Measurements from ENCODE around the gene DYRK1B. TPM values are rescaled to one million over a fixed set of nuclear protein-coding genes. Genes with fewer than 3 reads are reported as not detected.
"Not testable (repeated sequence)": the region's sequence is repeated elsewhere in the genome, so short reads cannot be mapped to it uniquely, and the experiment has no call there.

Gene DYRK1B
- total and polyA plus RNA-seq, 2 experiments from 2014 or later = 6.5 to 8.6 TPM

- H2AFZ ChIP-seq; H3K79me2 ChIP-seq (replicated peaks; ENCODE audit: insufficient read depth); H3K27me3 Mint-ChIP-seq (ENCODE audit: insufficient read depth, low read depth, poor library complexity); H3K27me3 ChIP-seq (ENCODE audit: insufficient read depth); H3K36me3 ChIP-seq (ENCODE audit: insufficient read depth); H3K4me2 ChIP-seq; H3K4me3 Mint-ChIP-seq; H3K9me3 Mint-ChIP-seq; H3K4me3 ChIP-seq; H3K36me3 Mint-ChIP-seq (ENCODE audit: low read depth); H3K27ac ChIP-seq (ENCODE audit: low read depth); H4K20me1 ChIP-seq (replicated peaks; ENCODE audit: insufficient read depth); H3K4me1 ChIP-seq (ENCODE audit: insufficient read depth); H3K4me1 Mint-ChIP-seq; H3F3A ChIP-seq (replicated peaks; ENCODE audit: low read depth); H3K9me2 ChIP-seq (ENCODE audit: insufficient read depth); H3K27ac Mint-ChIP-seq: not testable (repeated sequence)
- peak; percentile 40 to 72 for TF ChIP-seq CTCF (conservative IDR thresholded peaks at IDR 0.05; ENCODE audit: low read depth in 2 of 2)
- ATAC-seq = peak; percentile 92
- DNase-seq (ENCODE audit: low spot score) = peak; percentile 87
Observed at GRCh38 chr19:39881495-39882110, 47.6 kb upstream of the DYRK1B start.

DNA sequence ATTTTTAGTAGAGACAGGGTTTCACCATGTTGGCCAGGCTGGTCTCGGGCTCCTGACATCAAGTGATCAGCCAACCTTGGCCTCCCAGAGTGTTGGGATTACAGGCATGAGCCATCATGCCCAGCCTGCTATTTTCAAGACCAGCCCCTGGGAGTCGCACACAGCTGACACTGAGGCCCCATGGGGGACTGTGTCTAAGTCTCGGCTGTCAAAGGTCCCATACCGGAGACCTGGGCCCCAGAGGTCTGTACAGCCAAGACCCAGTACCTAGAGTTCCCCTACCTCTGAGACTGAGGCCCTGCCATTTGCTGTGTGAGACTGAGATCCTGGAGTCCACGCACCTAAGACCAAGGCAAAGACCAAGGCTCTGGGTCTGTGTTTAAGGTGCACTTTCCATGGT, 46.3 kb upstream of the DYRK1B start:
- H3K4me1 ChIP-seq (ENCODE audit: insufficient read depth); H3K27me3 Mint-ChIP-seq (ENCODE audit: insufficient read depth, low read depth, poor library complexity): not testable (repeated sequence)

DNA sequence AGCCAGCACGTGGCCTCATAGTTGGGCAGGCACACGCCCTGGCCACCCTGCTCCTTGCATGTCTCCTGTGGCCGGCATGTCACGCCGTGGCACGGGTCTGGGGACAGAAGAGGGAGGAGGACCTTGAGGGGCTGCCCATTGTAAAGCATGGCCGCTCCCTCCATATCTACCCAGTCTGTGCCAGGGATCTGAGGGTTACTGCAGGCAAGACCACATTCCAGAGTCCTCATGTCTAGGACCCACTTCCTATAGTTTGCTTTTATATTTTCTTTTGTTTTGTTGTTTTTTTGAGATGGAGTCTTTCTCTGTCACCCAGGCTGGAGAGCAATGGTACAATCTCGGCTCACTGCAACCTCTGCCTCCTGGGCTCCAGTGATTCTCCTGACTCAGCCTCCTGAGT, 45.8 kb upstream of the DYRK1B start:
- H3K4me1 Mint-ChIP-seq; DNase-seq (ENCODE audit: low spot score); H3K4me1 ChIP-seq (ENCODE audit: insufficient read depth); H3K4me3 ChIP-seq; H3K4me2 ChIP-seq; H3K36me3 Mint-ChIP-seq (ENCODE audit: low read depth); H3K27me3 Mint-ChIP-seq (ENCODE audit: insufficient read depth, low read depth, poor library complexity); H3K27me3 ChIP-seq (ENCODE audit: insufficient read depth); H2AFZ ChIP-seq; H3K9me3 Mint-ChIP-seq; H4K20me1 ChIP-seq (replicated peaks; ENCODE audit: insufficient read depth); H3K79me2 ChIP-seq (replicated peaks; ENCODE audit: insufficient read depth); H3K4me3 Mint-ChIP-seq; H3F3A ChIP-seq (replicated peaks; ENCODE audit: low read depth); ATAC-seq; H3K27ac Mint-ChIP-seq; H3K9me2 ChIP-seq (ENCODE audit: insufficient read depth); H3K27ac ChIP-seq (ENCODE audit: low read depth); H3K36me3 ChIP-seq (ENCODE audit: insufficient read depth): not testable (repeated sequence)

More for the DNA sequence above, 46.3 kb upstream of the DYRK1B start:
- H3K4me1 Mint-ChIP-seq; H3K4me2 ChIP-seq; ATAC-seq; H4K20me1 ChIP-seq (replicated peaks; ENCODE audit: insufficient read depth); H2AFZ ChIP-seq; H3K36me3 ChIP-seq (ENCODE audit: insufficient read depth); H3K27ac Mint-ChIP-seq; H3K27me3 ChIP-seq (ENCODE audit: insufficient read depth); H3K4me3 Mint-ChIP-seq; DNase-seq (ENCODE audit: low spot score); H3F3A ChIP-seq (replicated peaks; ENCODE audit: low read depth); H3K4me3 ChIP-seq; H3K36me3 Mint-ChIP-seq (ENCODE audit: low read depth); H3K79me2 ChIP-seq (replicated peaks; ENCODE audit: insufficient read depth); H3K9me2 ChIP-seq (ENCODE audit: insufficient read depth); H3K27ac ChIP-seq (ENCODE audit: low read depth); H3K9me3 Mint-ChIP-seq: not testable (repeated sequence)

GRCh38 chr19:39878866-39879265, 44.9 kb upstream of the DYRK1B start:
- H3K4me2 ChIP-seq; H3K9me3 Mint-ChIP-seq; H3F3A ChIP-seq (replicated peaks; ENCODE audit: low read depth); DNase-seq (ENCODE audit: low spot score); ATAC-seq; H3K27me3 Mint-ChIP-seq (ENCODE audit: insufficient read depth, low read depth, poor library complexity); H3K4me1 Mint-ChIP-seq; H3K9me2 ChIP-seq (ENCODE audit: insufficient read depth); H3K36me3 ChIP-seq (ENCODE audit: insufficient read depth); H3K4me3 ChIP-seq; H3K27ac ChIP-seq (ENCODE audit: low read depth); H3K79me2 ChIP-seq (replicated peaks; ENCODE audit: insufficient read depth); H3K27ac Mint-ChIP-seq; H2AFZ ChIP-seq; H3K4me3 Mint-ChIP-seq; H3K36me3 Mint-ChIP-seq (ENCODE audit: low read depth); H3K27me3 ChIP-seq (ENCODE audit: insufficient read depth); H3K4me1 ChIP-seq (ENCODE audit: insufficient read depth); H4K20me1 ChIP-seq (replicated peaks; ENCODE audit: insufficient read depth): not testable (repeated sequence)

All from GM23338 (cell line).